Measurements from ENCODE around the gene SIPA1L3.
"Not testable (repeated sequence)": the region's sequence is repeated elsewhere in the genome, so short reads cannot be mapped to it uniquely, and the experiment has no call there.

The SIPA1L3 gene

DNA sequence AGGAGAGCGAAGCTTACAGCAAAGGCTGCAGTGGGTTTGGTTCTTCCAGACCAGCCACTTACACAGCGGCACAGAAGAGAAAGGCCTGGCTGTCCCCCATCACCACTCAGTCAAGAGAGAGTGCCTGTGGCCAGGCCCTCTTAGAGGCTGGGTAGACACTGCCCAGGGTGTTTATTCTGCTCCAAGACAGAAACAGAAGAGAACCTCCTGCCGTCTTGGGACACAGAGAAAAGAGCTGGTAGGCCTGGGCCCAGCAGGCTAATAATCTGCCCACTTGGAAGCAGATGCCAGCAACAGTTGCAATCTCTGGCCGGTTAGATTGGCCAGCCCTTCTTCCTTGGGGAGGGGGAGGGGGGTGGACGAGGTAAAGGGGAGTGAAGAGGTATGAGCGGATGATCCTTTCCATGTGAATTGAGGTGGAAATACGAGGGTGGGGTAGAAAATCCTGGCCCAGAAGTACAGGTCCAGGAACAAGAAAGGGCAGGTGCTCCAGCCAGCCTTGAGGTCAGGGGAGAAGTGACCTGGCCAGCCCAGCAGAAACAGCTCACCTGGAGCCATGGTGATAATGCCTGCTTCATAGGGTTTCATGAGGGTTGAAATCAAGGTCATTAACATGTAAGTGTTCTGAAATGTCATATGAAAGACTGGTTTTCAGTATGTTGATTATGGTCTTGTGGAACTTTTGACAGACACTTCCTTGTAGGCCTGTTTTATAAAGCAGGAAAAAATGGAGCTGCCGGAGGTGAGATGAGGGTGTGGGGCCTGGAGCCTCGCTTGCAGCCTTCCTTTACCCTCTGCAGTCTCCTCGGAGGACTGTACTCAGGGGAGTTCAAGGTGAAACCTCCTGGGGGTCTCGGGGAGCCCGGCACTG, 116.9 kb downstream of the SIPA1L3 start:
- no peak for DNase-seq (ENCODE audit: low read depth)

GRCh38 chr19:38024992-38025908, 118.2 kb downstream of the SIPA1L3 start:
- no peak for DNase-seq (ENCODE audit: low read depth)

- DNase-seq (ENCODE audit: low read depth): no peak
Measured at GRCh38 chr19:38025909-38026307, 118.9 kb downstream of the SIPA1L3 start.

DNA sequence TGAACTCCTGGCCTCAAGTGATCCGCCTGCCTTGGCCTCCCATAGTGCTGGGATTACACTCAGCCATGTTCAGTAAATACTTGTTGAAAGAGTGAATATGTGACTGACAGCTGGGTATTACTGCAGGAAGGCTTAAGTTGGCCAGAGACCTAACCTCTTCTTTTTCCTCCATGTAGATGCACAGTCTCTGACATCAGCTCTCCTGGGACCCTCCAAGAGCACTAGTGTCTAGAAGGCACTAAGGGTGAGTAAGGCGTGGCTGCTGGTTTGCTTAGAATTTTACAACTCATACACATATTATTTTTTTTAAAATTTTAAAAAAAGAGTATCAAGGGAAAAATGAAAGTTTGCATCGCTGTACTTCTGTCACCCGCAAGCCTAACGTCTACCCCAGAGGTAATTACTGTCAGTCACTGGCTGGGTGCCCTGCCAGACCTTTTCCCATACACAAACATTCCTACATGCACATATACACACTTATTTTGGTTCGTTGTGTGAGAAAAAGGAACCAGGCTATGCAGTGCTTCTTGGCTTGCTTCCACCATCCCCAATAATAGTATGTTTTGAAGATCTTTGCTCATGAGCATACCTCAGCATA, 122.0 kb downstream of the SIPA1L3 start:
- no peak for DNase-seq (ENCODE audit: low read depth)

DNA sequence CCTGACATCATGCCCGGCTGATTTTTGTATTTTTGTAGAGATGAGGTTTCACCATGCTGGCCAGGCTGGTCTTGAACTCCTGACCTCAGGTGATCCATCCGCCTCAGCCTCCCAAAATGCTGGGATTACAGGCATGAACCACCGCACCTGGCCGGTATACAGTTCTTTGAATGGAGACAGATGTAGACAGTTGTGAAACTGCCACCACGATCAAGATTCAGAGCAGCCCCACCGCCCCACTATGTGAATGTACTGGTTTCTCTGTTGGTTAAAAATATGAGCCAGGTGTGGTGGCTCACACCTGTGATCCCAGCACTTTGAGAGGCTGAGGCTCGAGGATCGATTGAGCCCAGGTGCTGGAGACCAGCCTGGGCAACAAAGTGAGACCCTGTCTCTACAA, 123.0 kb downstream of the SIPA1L3 start:
- DNase-seq (ENCODE audit: low read depth): not testable (repeated sequence)

DNA sequence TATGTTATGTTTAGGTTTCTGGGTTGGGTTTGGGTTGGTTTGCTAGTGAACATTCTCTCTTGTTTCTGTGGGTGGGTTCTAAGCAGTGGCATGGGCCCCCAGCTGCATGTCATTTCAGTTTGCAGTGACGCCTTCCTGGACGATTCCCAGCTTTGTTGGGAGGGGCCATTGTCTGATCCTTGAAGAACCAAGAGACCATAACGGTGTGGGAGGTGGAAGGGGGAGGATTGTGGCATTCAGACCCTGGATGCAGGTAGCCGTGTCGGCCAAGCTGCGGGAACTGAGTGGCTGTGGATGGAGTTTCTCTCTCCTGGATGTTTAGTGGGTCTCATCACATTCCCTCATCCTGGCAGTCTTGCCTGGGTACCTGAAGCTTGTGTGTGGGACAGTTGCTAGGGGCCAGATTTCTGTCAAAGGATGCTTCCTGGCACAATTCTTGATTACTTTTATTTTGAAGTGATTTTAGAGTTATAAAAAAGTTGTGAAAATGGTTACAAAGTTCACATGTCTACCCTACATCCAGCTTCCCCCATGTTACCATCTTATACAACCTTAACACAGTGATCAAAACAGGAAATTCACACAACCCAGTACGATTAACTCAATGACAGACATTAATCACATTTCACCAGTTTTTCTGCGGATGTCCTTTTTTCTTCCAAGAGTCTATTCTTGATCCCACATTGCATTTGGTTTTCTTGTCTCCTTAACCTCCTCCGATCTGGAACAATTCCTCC, 123.8 kb downstream of the SIPA1L3 start:
- DNase-seq (ENCODE audit: low read depth): no peak

DNA sequence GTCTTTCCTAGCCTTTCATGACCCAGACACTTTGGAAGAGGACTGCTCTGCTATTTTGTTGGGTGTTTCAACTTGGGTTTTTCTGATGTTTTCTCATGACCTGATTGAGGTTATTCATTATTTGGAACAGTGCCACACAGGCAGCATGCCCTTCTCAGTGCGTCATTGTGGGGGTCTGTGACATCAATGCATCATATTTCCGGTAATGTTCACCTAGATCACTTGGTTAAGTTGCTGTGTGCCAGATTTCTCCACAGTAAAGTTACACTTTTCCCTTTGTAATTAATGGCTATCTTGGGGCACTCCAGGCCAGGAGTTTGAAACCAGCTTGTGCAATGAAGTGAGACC, 124.4 kb downstream of the SIPA1L3 start:
- DNase-seq (ENCODE audit: low read depth): no peak

DNA sequence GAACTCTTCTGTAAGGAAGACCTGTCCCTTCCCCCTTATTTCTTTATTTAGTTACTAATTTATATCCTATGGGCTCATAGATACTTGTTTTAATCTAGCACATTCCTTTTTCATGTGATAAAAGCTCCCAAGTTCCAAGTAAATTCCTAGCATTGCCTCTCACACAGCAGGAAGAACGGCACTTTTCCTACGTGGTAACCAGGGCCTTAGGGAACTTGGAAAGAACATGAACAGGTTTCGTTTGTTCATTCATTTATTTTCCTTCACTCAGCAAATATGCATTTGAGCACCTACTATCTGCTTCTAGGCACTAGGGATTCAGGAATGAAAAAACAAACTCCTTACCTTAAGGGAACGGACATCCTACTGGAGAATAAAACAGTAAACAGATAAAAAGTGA, 125.1 kb downstream of the SIPA1L3 start:
- DNase-seq (ENCODE audit: low read depth): no peak

- DNase-seq (ENCODE audit: low read depth): no peak
Measured at GRCh38 chr19:38032951-38033350, 125.9 kb downstream of the SIPA1L3 start.

DNA sequence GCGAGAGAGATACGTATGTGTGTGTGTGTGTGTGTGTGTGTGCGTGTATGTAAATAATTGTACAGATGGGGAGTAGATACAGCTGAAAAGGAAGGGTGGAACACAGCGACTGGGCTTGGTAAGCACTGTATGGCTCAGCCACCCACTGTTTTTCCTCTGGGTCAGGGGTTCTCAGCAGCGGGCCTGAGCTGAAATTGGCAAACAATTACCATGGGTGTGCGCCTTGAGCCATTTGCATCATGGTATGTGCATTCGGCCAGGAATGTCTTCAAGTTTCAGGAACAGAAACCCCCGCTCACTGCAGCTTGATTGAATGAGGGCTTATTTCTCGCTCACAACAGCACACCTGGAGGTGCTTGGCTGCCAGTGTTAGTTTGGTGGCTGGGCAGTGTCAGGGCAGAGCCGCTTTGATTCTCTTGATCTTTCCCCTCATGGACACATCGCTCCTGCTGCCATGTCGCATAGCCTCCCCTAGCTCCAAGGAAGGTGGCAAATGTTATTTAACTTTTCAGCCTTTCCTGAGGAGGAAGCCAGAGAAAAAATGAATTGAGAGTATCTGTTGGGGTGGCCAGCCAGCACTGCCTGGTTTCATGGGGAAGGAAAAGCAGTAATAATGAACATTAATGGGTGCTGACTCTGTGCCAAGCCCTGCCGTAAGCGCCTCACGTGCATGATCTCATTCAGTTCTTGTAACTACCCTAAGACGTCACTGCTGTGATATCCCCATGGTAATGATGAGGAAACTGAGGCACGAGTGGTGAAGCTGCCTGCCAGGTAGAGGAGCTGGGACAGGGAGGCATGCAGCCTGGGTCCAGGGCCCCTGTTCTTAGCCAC, 126.9 kb downstream of the SIPA1L3 start:
- no peak for DNase-seq (ENCODE audit: low read depth)

GRCh38 chr19:38034492-38034860, 127.5 kb downstream of the SIPA1L3 start:
- DNase-seq (ENCODE audit: low read depth): no peak

GRCh38 chr19:38035515-38036495, 128.8 kb downstream of the SIPA1L3 start:
- peak; percentile 19 for DNase-seq (ENCODE audit: low read depth)

DNA sequence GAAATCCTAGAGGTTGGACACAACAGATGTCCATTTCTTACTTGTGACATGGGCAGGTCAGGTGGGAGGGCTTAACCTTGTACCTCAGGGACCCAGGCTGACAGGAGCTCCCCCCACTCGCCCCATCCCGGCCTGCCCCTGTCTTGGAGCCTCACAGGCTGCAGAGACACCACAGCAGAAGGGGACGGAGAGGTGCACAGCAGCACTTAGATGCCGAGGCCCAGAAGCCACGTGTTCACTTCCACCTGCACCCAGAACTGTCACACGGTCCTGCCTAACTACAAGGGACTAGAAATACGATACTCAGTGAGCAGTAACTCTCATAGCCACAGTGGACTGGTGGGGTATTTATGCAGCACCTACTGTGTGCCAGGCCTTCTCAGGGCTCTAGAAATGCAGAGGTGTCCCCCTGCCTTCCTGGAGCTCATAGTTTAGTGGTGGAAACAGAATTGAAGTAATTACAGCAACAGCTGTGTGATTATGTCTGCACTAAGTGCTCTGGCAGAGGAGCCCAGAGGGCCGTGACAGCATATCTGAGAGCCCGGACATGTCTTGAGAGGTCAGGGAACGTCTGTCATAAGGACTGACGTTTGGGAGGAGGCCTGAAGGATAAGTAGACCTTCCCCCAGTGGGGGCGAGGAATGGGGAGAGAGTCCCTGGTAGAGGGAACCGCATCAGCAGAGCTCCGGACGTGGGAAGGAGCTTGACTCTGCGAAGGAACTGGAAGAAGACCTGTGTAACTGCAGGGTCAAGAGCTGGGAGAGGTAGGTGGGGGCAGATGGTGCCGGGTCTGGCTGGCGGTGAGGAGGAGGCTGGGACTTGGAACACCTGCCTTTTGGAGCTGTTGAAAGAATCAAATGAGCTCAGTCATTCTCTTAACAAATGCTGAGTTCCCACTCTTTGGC, 130.0 kb downstream of the SIPA1L3 start:
- no peak for DNase-seq (ENCODE audit: low read depth)

GRCh38 chr19:38039966-38040365, 133.0 kb downstream of the SIPA1L3 start:
- DNase-seq (ENCODE audit: low read depth): peak; percentile 86

- no peak for DNase-seq (ENCODE audit: low read depth)
Measured at GRCh38 chr19:38042132-38042531, 135.1 kb downstream of the SIPA1L3 start.

GRCh38 chr19:38043649-38044144, 136.7 kb downstream of the SIPA1L3 start:
- DNase-seq (ENCODE audit: low read depth): no peak

DNA sequence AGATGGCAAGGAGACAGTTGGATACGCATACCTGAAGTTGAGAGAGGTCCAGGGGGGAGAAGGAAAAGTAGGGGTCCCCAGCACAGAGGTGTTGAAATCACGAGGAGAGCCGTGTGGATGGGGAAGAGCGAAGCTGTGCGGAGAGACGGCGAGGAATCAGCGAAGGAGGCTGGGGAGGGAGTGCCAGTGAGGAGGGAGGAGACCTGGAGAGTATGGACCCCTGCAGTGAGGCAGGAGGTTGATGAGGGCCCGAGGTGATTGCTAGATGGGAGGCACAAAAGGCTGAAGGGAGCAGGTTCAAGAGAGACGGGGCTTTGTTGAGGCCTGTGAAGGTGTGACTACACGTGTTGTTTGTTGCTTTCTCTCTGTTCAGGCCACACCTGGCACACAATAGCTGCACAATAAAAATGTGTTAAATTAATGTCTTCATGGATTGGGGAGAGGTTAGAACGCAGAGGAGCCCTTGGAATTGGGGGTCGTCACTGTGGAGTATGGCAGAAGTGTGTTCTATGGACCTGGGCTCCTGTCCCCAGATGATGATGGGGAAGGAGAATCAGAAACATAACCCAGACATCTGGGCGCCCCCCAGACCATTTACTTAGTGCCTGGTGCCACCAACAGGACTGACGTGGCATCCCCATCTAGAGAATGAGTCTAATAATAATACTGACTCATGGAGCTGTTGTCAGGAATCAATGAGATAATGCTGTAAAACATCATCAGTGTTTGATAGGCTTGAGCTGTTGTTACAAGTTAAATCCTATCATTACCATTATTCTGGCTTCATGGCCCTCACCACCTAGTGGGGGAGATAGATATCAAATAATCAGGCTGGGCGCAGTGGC, 137.5 kb downstream of the SIPA1L3 start:
- no peak for DNase-seq (ENCODE audit: low read depth)

All from GM04504 (cell line).